Suprapubic skin (tissue), 4 donors: ENCODE results near the gene MAMDC4.

Source experiments
- CTCF ChIP-seq, 2 donors: fragments of 200-600 bp in 1 of 2; fragments of 450-650 bp in 1 of 2; sonication (generic) in 1 of 2; IDR thresholded peaks; one replicate each; pipeline ENCODE4 v1.5.1; 2016 to 2019; ENCODE audit warnings: antibody characterized with exemption in 2 of 2, mild to moderate bottlenecking in 1 of 2, moderate library complexity in 1 of 2
- EP300 ChIP-seq: sonication (generic); formaldehyde crosslinking; IDR thresholded peaks from one replicate; pipeline ENCODE4 v1.6.1; 2017; ENCODE audit warnings: antibody characterized with exemption
- POLR2A ChIP-seq, 2 donors: fragments of 450-650 bp; IDR thresholded peaks; one replicate each; pipeline ENCODE4 v1.6.1; 2017; ENCODE audit warnings: antibody characterized with exemption in 2 of 2, mild to moderate bottlenecking in 2 of 2, moderate library complexity in 2 of 2
- POLR2AphosphoS5 ChIP-seq, 3 donors: sonication (generic); formaldehyde crosslinking; IDR thresholded peaks; one replicate each; pipeline ENCODE4 v1.6.1; 2017; ENCODE audit warnings: antibody characterized with exemption in 3 of 3

GRCh38 chr9:136858452-136858843 is 6.3 kb downstream of the MAMDC4 start:
- TF ChIP-seq CTCF (IDR thresholded peaks at IDR 0.05): no peak
- TF ChIP-seq POLR2A (IDR thresholded peaks at IDR 0.05): no peak
- TF ChIP-seq POLR2AphosphoS5 (IDR thresholded peaks at IDR 0.05): no peak
- TF ChIP-seq EP300: no peak
